KBM-7 (cell line): ENCODE measurements around the gene TEAD1.
A peak's percentile ranks its signal among the peaks of the same experiment; 100 is the strongest.

Source experiments
- DNase-seq: peaks from one replicate; pipeline ENCODE4 v3.0.0-alpha.2; 2015
- in situ Hi-C: fragments of 300-500 bp; cut with MboI; formaldehyde crosslinking; loops from 2 replicates; pipeline ENCODE4 v1.14.3; 2020; ENCODE audit warnings: low sequenced_read_pairs, low pct_unique_long_range_greater_than_20kb, mixed read lengths

TEAD1 gene

GRCh38 chr11:12840871-12841660, 166.8 kb downstream of the TEAD1 start:
- DNase-seq = no peak
- in situ Hi-C loops = no loop called here

- peak; percentile 54 for DNase-seq
- in situ Hi-C loops = no loop called here
Observed at GRCh38 chr11:12841946-12842630, 167.9 kb downstream of the TEAD1 start.

DNA sequence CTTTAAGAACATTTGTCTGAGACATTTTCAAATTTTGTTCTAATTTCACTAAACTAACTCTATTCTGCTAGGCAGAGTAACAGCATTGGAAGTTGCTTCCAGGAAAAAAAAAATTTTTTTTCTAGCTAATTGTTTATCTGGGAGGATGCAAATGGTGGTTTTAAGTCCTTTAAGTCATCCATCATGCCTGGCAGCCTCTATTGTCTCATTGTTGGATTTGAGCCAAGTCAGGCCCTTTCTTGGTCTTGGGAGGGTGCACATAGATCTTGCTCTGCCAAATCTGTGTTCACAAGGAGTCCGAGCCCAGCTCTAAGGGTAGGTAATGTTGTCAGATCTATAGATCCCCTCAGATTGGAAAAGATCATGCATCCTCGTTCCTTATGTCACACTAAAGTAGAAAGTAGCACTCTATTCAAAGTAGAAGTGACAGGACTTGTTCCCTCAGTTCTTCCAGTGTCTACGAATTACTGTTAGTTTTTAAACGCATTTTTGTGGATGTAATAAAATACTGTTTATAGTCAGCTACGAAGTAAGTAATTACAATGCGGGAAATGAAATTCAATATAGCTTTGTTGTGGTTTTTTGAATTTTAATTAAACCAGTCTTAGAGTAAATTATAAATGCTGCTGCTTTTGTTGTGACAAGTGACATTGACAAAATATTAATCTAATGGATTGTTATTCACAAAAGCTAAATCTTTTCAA, 168.9 kb downstream of the TEAD1 start:
- in situ Hi-C loops = no loop called here
- peak; percentile 7 for DNase-seq

DNA sequence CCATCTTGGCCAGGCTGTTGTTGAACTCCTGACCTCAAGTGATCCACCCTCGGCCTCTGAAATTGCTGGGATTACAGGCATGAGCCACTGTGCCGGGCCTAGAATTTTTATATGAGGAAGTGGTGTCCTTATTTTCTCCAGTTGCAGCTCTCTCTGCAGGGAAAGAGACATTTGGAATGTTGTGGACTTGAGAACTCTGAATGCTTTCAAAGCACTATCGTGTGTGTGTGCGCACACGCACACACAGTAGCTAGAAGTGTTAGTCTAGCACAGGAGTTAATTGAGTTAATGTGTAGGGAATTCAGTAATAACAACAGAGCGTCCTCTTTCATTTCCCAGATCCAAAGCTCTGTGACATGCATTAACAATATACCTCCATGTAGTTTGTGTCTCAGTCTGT, 170.9 kb downstream of the TEAD1 start:
- in situ Hi-C loops = no loop called here
- no peak for DNase-seq

GRCh38 chr11:12845739-12846358, 171.6 kb downstream of the TEAD1 start:
- in situ Hi-C loops = no loop called here
- no peak for DNase-seq

DNA sequence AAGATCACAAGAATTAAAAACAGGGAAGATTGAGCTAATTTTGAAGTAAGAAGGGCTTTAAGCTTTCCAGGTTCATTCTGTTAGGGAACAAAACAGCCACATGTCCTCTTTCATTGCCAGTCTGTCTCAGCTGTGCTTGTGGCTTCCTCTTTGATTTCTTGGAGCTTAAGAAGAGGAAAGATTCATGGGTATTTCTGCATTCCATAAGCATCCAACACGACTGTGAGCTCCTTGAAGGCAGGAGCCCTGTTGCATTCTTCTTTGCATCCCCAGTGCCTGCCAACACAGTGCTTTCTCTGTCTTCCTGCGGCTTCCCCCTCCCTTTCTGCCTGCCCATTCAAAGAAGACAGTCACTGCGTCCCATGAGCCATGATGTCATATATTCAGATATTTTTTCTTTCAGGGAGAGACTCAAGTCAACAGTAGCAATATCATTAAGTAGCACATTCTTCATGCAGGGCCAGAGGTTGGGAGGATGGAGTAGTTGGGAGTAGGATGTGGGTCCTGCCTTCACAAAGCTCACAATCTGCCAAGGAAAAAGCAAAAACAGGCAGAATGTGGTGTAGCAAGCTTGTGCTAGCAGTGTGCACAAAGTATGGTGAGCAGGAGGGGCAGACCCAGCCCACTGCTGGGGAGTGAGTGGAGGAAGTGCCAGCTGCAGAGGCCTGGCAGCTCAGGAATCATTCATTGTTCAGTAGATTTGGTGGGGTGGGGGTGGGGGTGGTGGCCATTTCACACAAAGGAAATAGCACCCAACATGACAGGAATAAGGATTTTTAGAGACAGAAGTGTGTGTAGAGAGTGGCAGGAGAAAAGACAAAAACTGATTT, 172.8 kb downstream of the TEAD1 start:
- in situ Hi-C loops = no loop called here
- DNase-seq = no peak

DNA sequence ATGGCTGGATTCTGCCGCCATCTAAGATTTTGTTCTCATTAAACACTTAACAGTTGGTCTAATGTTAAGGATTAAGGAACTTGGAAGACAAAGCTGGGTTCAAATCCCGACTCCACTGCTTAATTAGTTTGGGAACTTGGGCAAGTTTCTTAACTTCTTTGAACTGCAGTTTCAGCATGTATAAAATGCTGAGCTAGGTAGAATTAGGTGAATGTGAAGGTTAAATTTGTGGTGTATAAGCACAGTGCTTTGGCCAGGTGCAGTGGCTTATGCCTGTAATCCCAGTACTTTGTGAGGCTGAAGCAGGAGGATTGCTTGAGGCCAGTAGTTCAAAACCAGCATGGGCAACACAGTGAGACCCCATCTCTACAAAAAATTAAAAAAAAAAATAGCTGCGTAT, 174.2 kb downstream of the TEAD1 start:
- in situ Hi-C loops = no loop called here
- DNase-seq = no peak

GRCh38 chr11:12853325-12853651, 179.1 kb downstream of the TEAD1 start:
- no peak for DNase-seq
- in situ Hi-C loops = no loop called here

- in situ Hi-C loops = no loop called here
- DNase-seq = no peak
Observed at GRCh38 chr11:12853652-12854296, 179.6 kb downstream of the TEAD1 start.

DNA sequence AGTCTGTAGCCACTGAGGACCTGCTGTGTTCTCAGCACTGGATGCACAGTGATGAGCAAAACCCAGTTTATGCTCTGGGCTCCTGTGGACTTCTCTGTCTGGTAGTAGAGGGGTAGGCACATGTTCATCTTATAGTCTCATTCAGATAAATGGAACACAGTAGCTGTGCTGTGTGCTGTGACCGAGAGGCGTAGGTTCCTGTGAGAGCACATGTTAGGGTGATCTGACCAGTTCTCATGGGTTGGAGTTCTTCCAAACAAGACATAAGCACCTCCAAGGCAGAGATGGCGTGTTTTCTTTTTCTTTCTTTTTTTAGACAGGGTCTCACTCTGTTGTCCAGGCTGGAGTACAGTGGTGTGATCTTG, 180.1 kb downstream of the TEAD1 start:
- in situ Hi-C loops = no loop called here
- DNase-seq = no peak

- no peak for DNase-seq
- in situ Hi-C loops = no loop called here
Observed at GRCh38 chr11:12854829-12855228, 180.6 kb downstream of the TEAD1 start.

GRCh38 chr11:12856338-12856737, 182.1 kb downstream of the TEAD1 start:
- in situ Hi-C loops = no loop called here
- no peak for DNase-seq

DNA sequence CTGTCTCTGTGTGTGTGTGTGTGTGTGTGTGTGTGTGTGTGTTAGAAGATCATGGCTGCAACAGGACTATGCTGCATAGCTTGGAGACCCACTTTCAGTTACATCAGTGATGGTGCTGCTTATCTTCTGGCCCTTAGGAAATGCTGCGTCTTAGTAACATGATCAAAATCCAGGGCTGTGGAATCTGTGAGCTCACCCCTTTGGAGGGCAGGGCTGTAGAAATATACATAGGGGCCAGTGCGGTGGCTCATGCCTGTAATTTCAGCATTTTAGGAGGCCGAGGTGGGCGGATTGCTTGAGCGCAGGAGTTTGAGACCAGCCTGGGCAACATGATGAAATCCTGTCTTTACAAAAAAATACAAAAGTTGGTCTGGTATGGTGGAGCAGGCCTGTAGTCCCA, 183.4 kb downstream of the TEAD1 start:
- in situ Hi-C loops = no loop called here
- DNase-seq = no peak

GRCh38 chr11:12859872-12860657, 185.8 kb downstream of the TEAD1 start:
- DNase-seq = peak; percentile 11
- in situ Hi-C loops = no loop called here

DNA sequence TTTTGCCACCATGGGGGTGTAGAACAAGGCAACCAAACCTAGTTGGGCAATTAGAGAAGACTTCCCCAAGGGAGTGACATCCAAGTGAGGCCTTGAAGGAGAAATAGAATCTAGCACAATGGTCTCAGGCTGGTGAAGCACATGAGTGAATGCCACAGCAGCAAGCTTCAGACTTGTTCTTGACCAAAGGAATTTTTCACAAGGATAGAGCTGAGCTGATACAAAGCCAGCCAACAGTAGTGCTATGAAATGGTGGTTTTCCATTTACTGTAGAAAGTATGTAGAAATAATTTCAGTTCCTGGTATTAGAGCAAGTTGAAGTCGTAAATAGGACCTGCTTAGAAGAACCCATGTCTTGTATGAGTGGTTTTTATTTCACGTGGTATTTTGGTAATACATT, 186.6 kb downstream of the TEAD1 start:
- in situ Hi-C loops = no loop called here
- no peak for DNase-seq

GRCh38 chr11:12862696-12863469, 188.7 kb downstream of the TEAD1 start:
- no peak for DNase-seq
- in situ Hi-C loops = no loop called here

DNA sequence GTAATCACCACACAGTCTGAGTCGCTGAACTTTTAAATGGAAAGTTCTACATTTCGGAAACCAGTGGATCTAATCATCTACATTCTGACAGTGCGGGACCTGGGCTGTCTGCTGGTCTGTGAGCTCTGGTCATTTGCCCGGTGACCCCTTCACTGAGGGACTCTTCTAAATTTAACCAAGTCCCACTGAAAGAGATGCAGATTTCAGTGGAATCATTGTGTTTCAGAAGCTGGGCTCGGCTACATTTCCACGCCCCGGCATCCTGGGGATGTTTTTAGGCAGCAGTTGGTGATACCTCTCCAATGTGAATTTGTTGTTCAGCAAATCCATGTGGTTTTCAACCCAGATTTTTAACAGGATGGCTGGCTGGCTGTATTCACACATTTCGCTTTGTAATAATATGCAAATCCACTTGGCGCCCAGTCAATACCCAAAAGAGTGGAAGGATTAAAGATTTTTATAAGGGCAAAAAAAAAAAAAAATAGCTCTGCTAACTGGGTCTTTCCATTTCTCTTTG, 189.4 kb downstream of the TEAD1 start:
- in situ Hi-C loops = no loop called here
- DNase-seq = no peak
